ENCODE results near the gene ALKBH7.

The ALKBH7 gene

GRCh38 chr19:6424195-6424938 is 51.8 kb downstream of the ALKBH7 start, which contains the start of gene KHSRP:
TSS of gene KHSRP (minus strand) at chr19:6424811. CDS start at chr19:6424701, 110 bp downstream.
- DNase-seq (ENCODE audit: low read depth in 2 of 2): peak in 1 of 2 donors; percentile 14
